Ascending aorta (tissue), 2 donors: ENCODE data around the gene MRPS18B. TPM values are rescaled to one million over a fixed set of nuclear protein-coding genes. Genes with fewer than 3 reads are reported as not detected.
A peak's percentile ranks its signal among the peaks of the same experiment; 100 is the strongest.
"Not testable (repeated sequence)": the region's sequence is repeated elsewhere in the genome, so short reads cannot be mapped to it uniquely, and the experiment has no call there.

Experiments used
- DNase-seq, 2 donors: peaks; one replicate each; pipeline ENCODE4 v3.0.0-alpha.2; 2019; ENCODE audit warnings: low spot score in 2 of 2
- H3K27ac ChIP-seq, 2 donors: fragments of 200-600 bp; sonication (generic); one replicate each; pipeline ENCODE4 v1.5.1; 2016 to 2017; ENCODE audit warnings: mild to moderate bottlenecking in 1 of 2
- H3K27me3 ChIP-seq: fragments of 200-600 bp; sonication (generic); one replicate; pipeline ENCODE4 v1.5.1; 2017
- H3K36me3 ChIP-seq, 2 donors: fragments of 200-600 bp; sonication (generic); one replicate each; pipeline ENCODE4 v1.5.1; 2016
- H3K4me1 ChIP-seq, 2 donors: fragments of 200-600 bp; sonication (generic); one replicate each; pipeline ENCODE4 v1.5.1; 2016 to 2017; ENCODE audit warnings: mild to moderate bottlenecking in 1 of 2
- H3K4me3 ChIP-seq, 2 donors: fragments of 200-600 bp; sonication (generic); one replicate each; pipeline ENCODE4 v1.5.1; 2016 to 2017; ENCODE audit warnings: mild to moderate bottlenecking in 1 of 2
- H3K9me3 ChIP-seq, 2 donors: fragments of 200-600 bp; sonication (generic); one replicate each; pipeline ENCODE4 v1.5.1; 2016
- CTCF ChIP-seq, 3 experiments: fragments of 200-600 bp in 2 of 3; fragments of 450-650 bp in 1 of 3; sonication (generic) in 2 of 3; IDR thresholded peaks; one replicate each; pipeline ENCODE4 v1.5.1; 2016 to 2019; ENCODE audit warnings: antibody characterized with exemption in 3 of 3, mild to moderate bottlenecking in 1 of 3, moderate library complexity in 1 of 3
- intact Hi-C: fragments of 100-400 bp; cut with DNase I; formaldehyde crosslinking; loops from one replicate; pipeline ENCODE4 v1.15.1; 2023
- total RNA-seq: library from RNA; depleted of rRNA; stranded (reverse); fragments of >200 nt; gene quantifications from one replicate; pipeline ENCODE4 v1.1.0, GENCODE V29; 2016

The MRPS18B gene
- total RNA-seq, 1 donor from 2014 or later, result 33.0 TPM

- no peak for DNase-seq
- Histone ChIP-seq H3K27ac (no peak overlapping the region), H3K9me3 (no peaks in the 10 kb centered on the region), H3K36me3 (peaks cover 85 to 99% of the 10 kb centered on the region in 2 donors), H3K4me1 (no peaks in the 10 kb centered on the region), H3K27me3 (no peaks in the 10 kb centered on the region), H3K4me3 (no peak overlapping the region)
- intact Hi-C loops, result no loop called here
- TF ChIP-seq CTCF (IDR thresholded peaks at IDR 0.05), result no peak
Measured at GRCh38 chr6:30657454-30657853, 39.8 kb downstream of the MRPS18B start.

GRCh38 chr6:30657922-30658321 is 40.3 kb downstream of the MRPS18B start:
- H3K4me1 ChIP-seq, H3K9me3 ChIP-seq, H3K4me3 ChIP-seq, intact Hi-C loops, DNase-seq, H3K27ac ChIP-seq, H3K27me3 ChIP-seq: not testable (repeated sequence)
- H3K36me3 ChIP-seq, result peaks cover 89 to 99% of the 10 kb centered on the region in 2 donors

GRCh38 chr6:30664994-30665767 is 47.5 kb downstream of the MRPS18B start:
- H3K4me1 ChIP-seq, result no peaks in the 10 kb centered on the region
- peaks cover 78 to 97% of the 10 kb centered on the region in 2 donors for H3K36me3 ChIP-seq
- no peaks in the 10 kb centered on the region for H3K27me3 ChIP-seq
- intact Hi-C loops, result no loop called here
- no peak overlapping the region for H3K27ac ChIP-seq
- no peak for DNase-seq
- no peak overlapping the region for H3K4me3 ChIP-seq
- H3K9me3 ChIP-seq, result no peaks in the 10 kb centered on the region
- no peak for TF ChIP-seq CTCF (IDR thresholded peaks at IDR 0.05)

GRCh38 chr6:30666300-30666699 is 48.7 kb downstream of the MRPS18B start:
- H3K4me3 ChIP-seq, DNase-seq, H3K4me1 ChIP-seq, H3K9me3 ChIP-seq, intact Hi-C loops, H3K27ac ChIP-seq, H3K27me3 ChIP-seq: not testable (repeated sequence)
- peaks cover 79 to 94% of the 10 kb centered on the region in 2 donors for H3K36me3 ChIP-seq

- Histone ChIP-seq H3K4me1 (peaks cover 9 to 15% of the 10 kb centered on the region in 2 donors), H3K4me3 (peak overlapping the region in 1 of 2 donors; percentile 93), H3K9me3 (no peaks in the 10 kb centered on the region), H3K27ac (no peak overlapping the region), H3K36me3 (peaks cover 34 to 51% of the 10 kb centered on the region in 2 donors), H3K27me3 (no peaks in the 10 kb centered on the region)
- no peak for DNase-seq
- intact Hi-C loops, result no loop called here
- no peak for TF ChIP-seq CTCF (IDR thresholded peaks at IDR 0.05)
Measured at GRCh38 chr6:30670760-30671527, 53.3 kb downstream of the MRPS18B start.

GRCh38 chr6:30672445-30673253 is 55.0 kb downstream of the MRPS18B start, which contains the start of gene DHX16:
Gene DHX16, minus strand, starts transcription at chr6:30673006. Its CDS starts 165 bp downstream, at chr6:30672841.
- Histone ChIP-seq H3K4me1 (peaks cover 9 to 15% of the 10 kb centered on the region in 2 donors), H3K36me3 (peaks cover 41 to 51% of the 10 kb centered on the region in 2 donors)

More at GRCh38 chr6:30672445-30673253, 55.0 kb downstream of the MRPS18B start, which contains the start of gene DHX16:
- DNase-seq, result peak; percentile 83 to 99
- Histone ChIP-seq H3K4me3 (peak within 1 kb of the TSS; percentile 90 to 93), H3K27ac (peak within 1 kb of the TSS; percentile 71 to 81), H3K27me3 (no peaks in the 10 kb centered on the region), H3K9me3 (no peaks in the 10 kb centered on the region)
- TF ChIP-seq CTCF (IDR thresholded peaks at IDR 0.05), result peak; percentile 78 to 84 (median 83)
- intact Hi-C loops, result loop anchor here (2.0 kb wide), 1 partner anchor 26 kb away; the partner anchor contains the start of gene C6orf136
